Keratinocyte (primary cell): ENCODE data around the gene HDAC10. TPM values are rescaled to one million over a fixed set of nuclear protein-coding genes. Genes with fewer than 3 reads are reported as not detected.

Experiments
- DNase-seq: peaks from one replicate; pipeline ENCODE4 v3.0.0-alpha.2; 2011; ENCODE audit warnings: low read depth, missing footprints, low spot score
- FAIRE-seq: peaks from 2 replicates; lab custom pipeline; 2011; peaks lifted over from hg19 to GRCh38; lab: Jason Lieb, UNC
- H2AFZ ChIP-seq: 2 replicates; pipeline ENCODE4 v1.6.0; 2012; ENCODE audit warnings: low read length, control low read depth, inconsistent platforms; ENCODE audit not compliant: control insufficient read depth
- H3K27ac ChIP-seq: 2 replicates; pipeline ENCODE4 v1.5.1; 2011; ENCODE audit warnings: low read length; ENCODE audit not compliant: control insufficient read depth, insufficient read depth
- H3K27me3 ChIP-seq: 3 replicates; pipeline ENCODE4 v1.6.0; 2011; ENCODE audit warnings: low read length; ENCODE audit not compliant: control insufficient read depth, insufficient read depth; ENCODE audit errors: extremely low read depth
- H3K36me3 ChIP-seq, 2 experiments: 2 replicates in 1 of 2; 3 replicates in 1 of 2; pipeline ENCODE4 v1.5.1; 2011; ENCODE audit warnings: low read length in 2 of 2, mild to moderate bottlenecking in 1 of 2; ENCODE audit not compliant: control insufficient read depth in 2 of 2, insufficient read depth in 2 of 2; ENCODE audit errors: extremely low read depth in 1 of 2
- H3K4me1 ChIP-seq: 3 replicates; pipeline ENCODE4 v1.5.1; 2011; ENCODE audit warnings: low read length; ENCODE audit not compliant: control insufficient read depth, insufficient read depth; ENCODE audit errors: extremely low read depth
- H3K4me2 ChIP-seq: 3 replicates; pipeline ENCODE4 v1.6.0; 2011; ENCODE audit warnings: low read depth, low read length; ENCODE audit not compliant: control insufficient read depth, insufficient read depth; ENCODE audit errors: extremely low read depth
- H3K4me3 ChIP-seq, 3 experiments: fragments of 200-600 bp in 1 of 3; sonication (generic) in 1 of 3; 2 replicates in 2 of 3; 3 replicates in 1 of 3; pipeline ENCODE4 v1.5.1; 2011 to 2016; ENCODE audit warnings: low read length in 3 of 3, mild to moderate bottlenecking in 3 of 3, control low read depth in 2 of 3, inconsistent platforms in 1 of 3, low read depth in 1 of 3, mixed read lengths in 1 of 3, mixed run types in 1 of 3, moderate library complexity in 1 of 3; ENCODE audit not compliant: control insufficient read depth in 2 of 3, insufficient read depth in 2 of 3; ENCODE audit errors: extremely low read depth in 1 of 3
- H3K79me2 ChIP-seq: 2 replicates; pipeline ENCODE4 v1.6.0; 2012; ENCODE audit warnings: low read length; ENCODE audit not compliant: control insufficient read depth, insufficient read depth
- H3K9ac ChIP-seq: 3 replicates; pipeline ENCODE4 v1.6.0; 2011; ENCODE audit warnings: low read length; ENCODE audit not compliant: control insufficient read depth, insufficient read depth; ENCODE audit errors: extremely low read depth
- H3K9me1 ChIP-seq: 3 replicates; pipeline ENCODE4 v1.6.0; 2011; ENCODE audit warnings: low read length; ENCODE audit not compliant: control insufficient read depth, insufficient read depth; ENCODE audit errors: extremely low read depth
- H3K9me3 ChIP-seq: 2 replicates; pipeline ENCODE4 v1.5.1; 2012; ENCODE audit warnings: low read depth, low read length; ENCODE audit not compliant: control insufficient read depth
- H4K20me1 ChIP-seq: 3 replicates; pipeline ENCODE4 v1.6.0; 2011; ENCODE audit warnings: low read length; ENCODE audit not compliant: control insufficient read depth, insufficient read depth; ENCODE audit errors: extremely low read depth
- CTCF ChIP-seq, 3 experiments: IDR thresholded peaks in 1 of 3; conservative IDR thresholded peaks in 1 of 3; optimal IDR thresholded peaks in 1 of 3; 2 replicates in 2 of 3; 3 replicates in 1 of 3; pipeline versions ENCODE3 to v1.5.1; 2011; ENCODE audit warnings: low read length in 3 of 3, mild to moderate bottlenecking in 3 of 3, moderate library complexity in 2 of 3, control low read depth in 1 of 3, inconsistent platforms in 1 of 3; ENCODE audit not compliant: insufficient read depth in 2 of 3; ENCODE audit errors: extremely low read depth in 1 of 3
- EZH2 ChIP-seq: IDR thresholded peaks from one replicate; pipeline ENCODE4 v1.6.1; 2012; ENCODE audit warnings: inconsistent platforms, mild to moderate bottlenecking, low read length, moderate library complexity
- dilution Hi-C: fragments of 300-500 bp; cut with MboI; formaldehyde crosslinking; loops from one replicate; pipeline ENCODE4 v1.7.0; 2020; ENCODE audit warnings: low sequenced_read_pairs; ENCODE audit not compliant: extremely low pct_ligation_motif_present
- polyA plus RNA-seq, 5 experiments: library from polyadenylated mRNA; depleted of rRNA in 3 of 5; stranded (reverse) in 3 of 5; stranded (forward) in 1 of 5; unstranded in 1 of 5; fragments of >200 nt; gene quantifications; 1 replicate in 1 of 5; 2 replicates in 3 of 5; 3 replicates in 1 of 5; pipeline versions ENCODE4 v1.2.1 to v1.2.3, GENCODE V29; 2011 to 2012; ENCODE audit warnings: missing spikeins in 2 of 5, low read depth in 1 of 5, low replicate concordance in 1 of 5

HDAC10 gene
- polyA plus RNA-seq, 1 donor (not counting 4 experiments of a cell fraction or from before 2014, with no cell fraction given), result 4.7 TPM

- Histone ChIP-seq H3K27me3 (no peaks in the 10 kb centered on the region), H3K4me3 (no peak overlapping the region), H3K9ac (no peak overlapping the region), H3K4me1 (peaks cover 10% of the 10 kb centered on the region), H3K9me3 (no peaks in the 10 kb centered on the region), H3K4me2 (no peak overlapping the region), H4K20me1 (peaks cover 3% of the 10 kb centered on the region), H3K9me1 (peaks cover 2% of the 10 kb centered on the region), H3K79me2 (peaks cover 17% of the 10 kb centered on the region), H3K27ac (no peak overlapping the region), H2AFZ (no peak overlapping the region), H3K36me3 (peaks cover 15 to 21% of the 10 kb centered on the region in 2 experiments)
- no peak for FAIRE-seq
- TF ChIP-seq EZH2, result no peak
- no peak for TF ChIP-seq CTCF (optimal IDR thresholded peaks at IDR 0.05 in 1 of 3, IDR thresholded peaks at IDR 0.05 in 1 of 3, conservative IDR thresholded peaks at IDR 0.05 in 1 of 3; ENCODE audit: extremely low read depth in 1 of 3, insufficient read depth in 2 of 3, low read length in 3 of 3)
- DNase-seq, result no peak
- dilution Hi-C loops, result no loop called here
These were observed 46.5 kb downstream of the HDAC10 start for GRCh38 chr22:50204571-50204970.

- peaks cover 17% of the 10 kb centered on the region for H3K79me2 ChIP-seq
- FAIRE-seq (no peak), DNase-seq (no peak)
- H3K4me2 ChIP-seq, result no peak overlapping the region
- H3K9ac ChIP-seq, result no peak overlapping the region
- H3K36me3 ChIP-seq, result peaks cover 15 to 21% of the 10 kb centered on the region in 2 experiments
- no peaks in the 10 kb centered on the region for H3K27me3 ChIP-seq
- H3K9me3 ChIP-seq, result no peaks in the 10 kb centered on the region
- H3K4me3 ChIP-seq, result no peak overlapping the region
- H3K27ac ChIP-seq, result no peak overlapping the region
- no peak overlapping the region for H2AFZ ChIP-seq
- H4K20me1 ChIP-seq, result no peaks in the 10 kb centered on the region
- TF ChIP-seq EZH2, result no peak
- TF ChIP-seq CTCF (optimal IDR thresholded peaks at IDR 0.05 in 1 of 3, IDR thresholded peaks at IDR 0.05 in 1 of 3, conservative IDR thresholded peaks at IDR 0.05 in 1 of 3; ENCODE audit: extremely low read depth in 1 of 3, insufficient read depth in 2 of 3, low read length in 3 of 3), result no peak
- peaks cover 11% of the 10 kb centered on the region for H3K4me1 ChIP-seq
- dilution Hi-C loops, result no loop called here
- H3K9me1 ChIP-seq, result peaks cover 2% of the 10 kb centered on the region
These were observed 47.8 kb downstream of the HDAC10 start for GRCh38 chr22:50203288-50203687.
